Subcutaneous adipose tissue (tissue), 4 donors: ENCODE results near the gene SELENOM. TPM values are rescaled to one million over a fixed set of nuclear protein-coding genes. Genes with fewer than 3 reads are reported as not detected.

Experiments used
- total RNA-seq, 4 donors: library from RNA; depleted of rRNA; stranded (reverse); fragments of >200 nt; gene quantifications; one replicate each; pipeline ENCODE4 v1.1.0, GENCODE V29; 2016
- TF ChIP-seq, protein P1 (sequence below): fragments of 450-650 bp; IDR thresholded peaks from one replicate; pipeline ENCODE4 v1.5.1; 2016; ENCODE audit warnings: low read depth, mild to moderate bottlenecking, control low read depth, antibody characterized with exemption, moderate library complexity

SELENOM gene
- total RNA-seq, 4 donors from 2014 or later = 226 to 360 (median 279) TPM

DNA sequence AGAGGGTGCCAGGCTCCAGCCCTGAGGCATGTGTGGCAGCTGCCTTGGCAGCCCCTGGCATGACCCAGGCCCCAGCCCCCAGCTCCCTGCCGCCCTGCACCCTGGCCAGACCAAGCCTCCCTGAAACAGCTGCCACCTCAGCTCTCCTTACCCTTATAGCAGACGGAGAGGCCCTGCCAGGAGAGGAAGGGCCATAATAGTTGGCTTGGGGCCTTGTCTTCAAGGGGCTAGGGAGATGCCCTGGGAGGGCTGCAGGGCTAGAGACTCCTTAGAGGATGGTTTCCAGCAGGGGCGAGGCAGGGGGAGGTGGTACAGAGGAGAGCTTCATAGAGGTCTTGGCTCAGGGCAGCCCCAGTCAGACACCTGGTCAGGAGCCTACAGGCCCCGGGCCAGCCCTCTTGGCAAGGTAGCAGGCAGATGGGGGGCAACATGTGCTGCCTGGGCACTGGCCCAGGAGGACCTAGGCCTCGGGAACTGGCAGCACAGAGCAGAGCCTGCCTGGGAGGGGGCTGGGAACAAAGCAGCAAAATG is 13.3 kb downstream of the SELENOM start:
- TF ChIP-seq, protein P1, sequence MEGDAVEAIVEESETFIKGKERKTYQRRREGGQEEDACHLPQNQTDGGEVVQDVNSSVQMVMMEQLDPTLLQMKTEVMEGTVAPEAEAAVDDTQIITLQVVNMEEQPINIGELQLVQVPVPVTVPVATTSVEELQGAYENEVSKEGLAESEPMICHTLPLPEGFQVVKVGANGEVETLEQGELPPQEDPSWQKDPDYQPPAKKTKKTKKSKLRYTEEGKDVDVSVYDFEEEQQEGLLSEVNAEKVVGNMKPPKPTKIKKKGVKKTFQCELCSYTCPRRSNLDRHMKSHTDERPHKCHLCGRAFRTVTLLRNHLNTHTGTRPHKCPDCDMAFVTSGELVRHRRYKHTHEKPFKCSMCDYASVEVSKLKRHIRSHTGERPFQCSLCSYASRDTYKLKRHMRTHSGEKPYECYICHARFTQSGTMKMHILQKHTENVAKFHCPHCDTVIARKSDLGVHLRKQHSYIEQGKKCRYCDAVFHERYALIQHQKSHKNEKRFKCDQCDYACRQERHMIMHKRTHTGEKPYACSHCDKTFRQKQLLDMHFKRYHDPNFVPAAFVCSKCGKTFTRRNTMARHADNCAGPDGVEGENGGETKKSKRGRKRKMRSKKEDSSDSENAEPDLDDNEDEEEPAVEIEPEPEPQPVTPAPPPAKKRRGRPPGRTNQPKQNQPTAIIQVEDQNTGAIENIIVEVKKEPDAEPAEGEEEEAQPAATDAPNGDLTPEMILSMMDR = no peak

- TF ChIP-seq, protein P1 = no peak
These were observed 14.1 kb downstream of the SELENOM start for GRCh38 chr22:31093086-31093850.

GRCh38 chr22:31092161-31092560 is 15.2 kb downstream of the SELENOM start:
- TF ChIP-seq, protein P1 = no peak

- TF ChIP-seq, protein P1 = no peak
These were observed 16.0 kb downstream of the SELENOM start for GRCh38 chr22:31091106-31091975.

- TF ChIP-seq, protein P1 = no peak
These were observed 16.9 kb downstream of the SELENOM start for GRCh38 chr22:31090217-31091085.

DNA sequence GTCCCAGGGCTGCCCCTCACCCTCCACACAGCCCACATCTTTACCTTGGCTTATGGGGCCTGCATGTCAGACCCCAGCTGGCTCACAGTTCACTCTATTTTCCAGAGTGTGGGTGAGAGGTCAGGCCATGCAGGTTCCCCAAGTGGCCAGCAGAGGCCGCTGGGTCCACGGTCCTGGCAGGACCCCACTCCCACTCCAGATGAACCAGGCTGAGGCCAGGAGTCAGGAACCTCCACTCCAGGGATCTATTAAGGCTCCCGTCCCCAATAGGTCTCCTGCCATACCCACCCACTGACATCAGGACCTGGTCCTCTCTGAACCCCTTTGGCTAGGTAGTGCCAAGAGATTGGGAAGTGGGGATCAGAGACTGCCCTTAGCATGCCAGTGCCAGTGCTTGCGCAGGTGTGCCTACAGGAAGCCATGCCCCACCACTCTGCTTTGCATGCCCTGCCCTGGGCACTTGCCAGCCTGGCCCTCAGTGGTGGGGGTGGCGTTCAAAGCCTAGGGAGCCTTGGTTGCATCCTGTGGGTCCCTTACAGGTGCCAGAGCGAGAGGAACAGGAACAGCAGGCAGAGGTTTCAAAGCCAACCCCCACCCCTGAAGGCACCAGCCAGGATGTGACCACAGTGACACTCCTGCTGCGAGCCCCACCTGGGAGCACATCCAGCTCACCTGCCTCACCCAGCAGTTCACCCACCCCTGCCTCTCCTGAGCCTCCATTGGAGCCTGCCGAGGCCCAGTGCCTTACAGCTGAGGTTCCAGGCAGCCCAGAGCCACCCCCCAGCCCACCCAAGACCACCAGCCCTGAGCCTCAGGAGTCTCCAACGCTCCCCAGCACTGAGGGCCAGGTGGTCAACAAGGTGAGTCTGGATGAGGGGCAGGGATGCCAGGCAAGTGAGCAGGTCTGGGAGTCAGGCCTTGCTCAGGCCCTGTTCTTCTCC is 17.9 kb downstream of the SELENOM start:
- TF ChIP-seq, protein P1 = no peak
